HEK293 (cell line): ENCODE results near the gene FXYD1.

Experiments used
- CTCF ChIP-seq: fragments of 450-650 bp; formaldehyde crosslinking; IDR thresholded peaks from 2 replicates; pipeline ENCODE4 v1.5.1; 2016; ENCODE audit warnings: missing biosample characterization, missing genetic modification characterization
- PATZ1 ChIP-seq: fragments of 450-650 bp; formaldehyde crosslinking; IDR thresholded peaks from 2 replicates; pipeline ENCODE4 v1.5.1; 2016; ENCODE audit warnings: missing biosample characterization, missing genetic modification characterization
- ZBTB17 ChIP-seq: fragments of 450-650 bp; formaldehyde crosslinking; IDR thresholded peaks from 2 replicates; pipeline ENCODE4 v1.5.1; 2016; ENCODE audit warnings: missing biosample characterization, missing genetic modification characterization
- ZNF10 ChIP-seq: fragments of 450-650 bp; formaldehyde crosslinking; IDR thresholded peaks from 2 replicates; pipeline ENCODE4 v1.5.1; 2017; ENCODE audit warnings: missing biosample characterization, missing genetic modification characterization
- ZNF121 ChIP-seq: fragments of 450-650 bp; formaldehyde crosslinking; IDR thresholded peaks from 2 replicates; pipeline ENCODE4 v1.5.1; 2016; ENCODE audit warnings: missing biosample characterization, missing genetic modification characterization
- ZNF274 ChIP-seq, 2 experiments: fragments of 200-500 bp in 1 of 2; fragments of 450-650 bp in 1 of 2; sonication (Bioruptor generic) in 1 of 2; formaldehyde crosslinking in 1 of 2; IDR thresholded peaks; 2 replicates each; pipeline versions ENCODE4 v1.5.1 to v1.6.1; 2014 to 2016; ENCODE audit warnings: borderline replicate concordance in 1 of 2, inconsistent platforms in 1 of 2, low read length in 1 of 2, missing biosample characterization in 1 of 2, missing genetic modification characterization in 1 of 2
- ZNF280D ChIP-seq: fragments of 450-650 bp; formaldehyde crosslinking; IDR thresholded peaks from 2 replicates; pipeline ENCODE4 v1.5.1; 2016; ENCODE audit warnings: missing biosample characterization, missing genetic modification characterization
- ZNF521 ChIP-seq: fragments of 450-650 bp; formaldehyde crosslinking; IDR thresholded peaks from 2 replicates; pipeline ENCODE4 v1.5.1; 2017; ENCODE audit warnings: missing biosample characterization, mild to moderate bottlenecking, missing genetic modification characterization
- ZNF664 ChIP-seq: fragments of 450-650 bp; formaldehyde crosslinking; IDR thresholded peaks from 2 replicates; pipeline ENCODE4 v1.5.1; 2016; ENCODE audit warnings: missing biosample characterization, missing genetic modification characterization

- no peak for TF ChIP-seq ZNF121 (tag by site-specific recombination)
- TF ChIP-seq ZNF664 (tag by site-specific recombination), result no peak
- TF ChIP-seq ZBTB17 (tag by site-specific recombination), result no peak
- TF ChIP-seq ZNF274 (IDR thresholded peaks at IDR 0.05; ENCODE audit: low read length), result no peak
- no peak for TF ChIP-seq ZNF274 (tag by site-specific recombination; IDR thresholded peaks at IDR 0.05; ENCODE audit: borderline replicate concordance)
- no peak for TF ChIP-seq ZNF10
- no peak for TF ChIP-seq CTCF (tag by site-specific recombination)
- no peak for TF ChIP-seq ZNF280D (tag by site-specific recombination)
- no peak for TF ChIP-seq ZNF521
- TF ChIP-seq PATZ1 (tag by site-specific recombination), result no peak
Observed at GRCh38 chr19:35119578-35120155, 19.0 kb upstream of the FXYD1 start.
